HG02759 (cell line): ENCODE results near the gene FOS.
A peak's percentile ranks its signal among the peaks of the same experiment; 100 is the strongest.

Source experiments
- ATAC-seq: cut with Tn5 transposase; IDR thresholded peaks from one replicate; pipeline ENCODE4 v1.9.1; 2021; ENCODE audit warnings: mild to moderate bottlenecking, moderate library complexity; ENCODE audit not compliant: unreplicated experiment

The FOS gene

GRCh38 chr14:75249958-75250336 is 28.7 kb upstream of the FOS start:
- ATAC-seq: peak; percentile 35

GRCh38 chr14:75250800-75251199 is 27.8 kb upstream of the FOS start:
- ATAC-seq: no peak

GRCh38 chr14:75252254-75252837 is 26.3 kb upstream of the FOS start:
- no peak for ATAC-seq

GRCh38 chr14:75254381-75254822 is 24.2 kb upstream of the FOS start:
- ATAC-seq: no peak

- no peak for ATAC-seq
Observed at GRCh38 chr14:75254901-75255584, 23.6 kb upstream of the FOS start.

GRCh38 chr14:75258079-75258802 is 20.4 kb upstream of the FOS start:
- no peak for ATAC-seq

- ATAC-seq: peak; percentile 96
Observed at GRCh38 chr14:75258803-75259509, 19.7 kb upstream of the FOS start.

GRCh38 chr14:75259510-75259855 is 19.1 kb upstream of the FOS start:
- ATAC-seq: no peak

- no peak for ATAC-seq
Observed at GRCh38 chr14:75260025-75260763, 18.4 kb upstream of the FOS start.

- no peak for ATAC-seq
Observed at GRCh38 chr14:75261820-75262219, 16.8 kb upstream of the FOS start.

- ATAC-seq: no peak
Observed at GRCh38 chr14:75262641-75263040, 16.0 kb upstream of the FOS start.

GRCh38 chr14:75264036-75264435 is 14.6 kb upstream of the FOS start:
- no peak for ATAC-seq

GRCh38 chr14:75267141-75267721 is 11.4 kb upstream of the FOS start:
- no peak for ATAC-seq

GRCh38 chr14:75268633-75269550 is 9.7 kb upstream of the FOS start:
- ATAC-seq: no peak

- ATAC-seq: no peak
Observed at GRCh38 chr14:75271514-75271913, 7.1 kb upstream of the FOS start.

- ATAC-seq: no peak
Observed at GRCh38 chr14:75273272-75274049, 5.2 kb upstream of the FOS start.

- no peak for ATAC-seq
Observed at GRCh38 chr14:75274050-75274898, 4.4 kb upstream of the FOS start.
